Stromal cell of bone marrow (primary cell): ENCODE data around the gene S1PR1.

Experiments used
- DNase-seq: peaks from one replicate; pipeline ENCODE4 v3.0.0-alpha.2; 2012; ENCODE audit warnings: low read depth

S1PR1 gene

GRCh38 chr1:101280049-101280592 lies 43.3 kb downstream of the S1PR1 start:
- no peak for DNase-seq

DNA sequence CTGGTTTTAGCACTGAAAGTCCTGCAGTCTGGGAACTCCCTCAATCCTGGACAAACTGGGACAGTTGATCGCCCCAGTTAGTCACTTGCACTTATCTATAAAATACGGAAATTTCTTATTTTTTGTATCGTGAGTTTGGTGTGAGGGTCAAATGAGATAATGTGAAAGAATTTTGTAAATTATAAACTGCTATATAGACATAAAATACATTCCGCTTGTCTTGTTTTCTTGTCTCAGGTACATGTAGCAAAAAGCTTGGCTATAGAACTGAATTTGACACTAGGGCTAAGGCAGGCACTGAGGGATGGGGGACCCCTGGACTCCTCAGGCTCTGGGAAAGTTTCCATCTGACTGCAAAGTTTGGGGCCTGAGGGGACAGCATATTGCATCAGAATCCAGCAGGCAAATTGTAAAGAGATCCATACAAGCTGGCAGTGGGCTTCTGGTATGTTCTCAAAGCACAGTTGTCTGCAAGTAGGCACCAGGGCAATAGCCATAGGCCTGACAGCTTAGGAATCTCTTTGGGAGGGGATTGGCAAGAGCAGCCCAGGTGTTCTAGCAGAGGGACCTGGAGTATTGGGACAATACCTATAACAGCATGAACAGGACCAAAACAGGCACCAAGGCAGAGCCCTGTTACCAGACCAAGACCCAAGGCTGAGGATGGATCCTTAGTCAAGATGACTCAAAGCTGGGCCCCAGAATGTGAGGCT lies 44.3 kb downstream of the S1PR1 start:
- no peak for DNase-seq

DNA sequence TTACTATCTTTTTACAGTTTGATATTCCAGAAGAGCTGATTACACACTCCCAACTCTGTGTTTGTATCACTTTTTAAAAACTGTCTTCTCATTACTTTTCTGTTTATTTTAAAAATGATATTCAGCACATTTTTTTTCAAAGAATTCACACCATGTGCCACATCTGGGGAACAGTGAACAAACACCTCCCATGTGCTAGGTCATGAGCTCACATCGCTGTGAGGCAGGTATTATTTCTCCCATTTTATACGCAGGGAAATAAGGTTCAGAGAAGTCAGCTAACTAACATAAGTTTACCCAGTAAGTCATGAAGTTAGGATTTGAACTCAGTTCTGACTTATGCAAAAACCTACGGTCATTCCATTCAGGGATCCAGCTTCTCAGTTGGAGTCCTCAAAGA lies 44.9 kb downstream of the S1PR1 start:
- no peak for DNase-seq

GRCh38 chr1:101282314-101283038 lies 45.7 kb downstream of the S1PR1 start:
- no peak for DNase-seq

DNA sequence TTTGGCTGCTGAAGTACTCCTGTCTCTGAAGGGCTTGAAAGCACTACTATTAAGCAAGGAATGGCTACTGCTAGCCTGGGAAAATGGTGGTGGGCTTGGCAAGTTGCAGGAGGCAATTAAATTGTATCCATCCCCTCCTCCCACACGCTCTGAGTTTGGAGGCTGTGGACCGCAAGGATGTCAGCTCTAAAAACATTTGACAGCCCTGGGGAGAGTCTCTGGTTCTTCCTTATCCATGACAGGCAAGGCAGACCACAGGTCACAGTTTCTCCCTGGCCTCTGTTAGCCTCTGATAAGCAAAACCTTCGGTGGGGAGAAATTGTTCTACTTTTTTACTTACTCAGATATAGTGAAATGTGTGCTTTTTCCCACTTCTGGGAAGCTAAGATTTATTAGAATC lies 46.6 kb downstream of the S1PR1 start:
- no peak for DNase-seq

- DNase-seq: no peak
Measured at GRCh38 chr1:101284021-101284420, 47.2 kb downstream of the S1PR1 start.

DNA sequence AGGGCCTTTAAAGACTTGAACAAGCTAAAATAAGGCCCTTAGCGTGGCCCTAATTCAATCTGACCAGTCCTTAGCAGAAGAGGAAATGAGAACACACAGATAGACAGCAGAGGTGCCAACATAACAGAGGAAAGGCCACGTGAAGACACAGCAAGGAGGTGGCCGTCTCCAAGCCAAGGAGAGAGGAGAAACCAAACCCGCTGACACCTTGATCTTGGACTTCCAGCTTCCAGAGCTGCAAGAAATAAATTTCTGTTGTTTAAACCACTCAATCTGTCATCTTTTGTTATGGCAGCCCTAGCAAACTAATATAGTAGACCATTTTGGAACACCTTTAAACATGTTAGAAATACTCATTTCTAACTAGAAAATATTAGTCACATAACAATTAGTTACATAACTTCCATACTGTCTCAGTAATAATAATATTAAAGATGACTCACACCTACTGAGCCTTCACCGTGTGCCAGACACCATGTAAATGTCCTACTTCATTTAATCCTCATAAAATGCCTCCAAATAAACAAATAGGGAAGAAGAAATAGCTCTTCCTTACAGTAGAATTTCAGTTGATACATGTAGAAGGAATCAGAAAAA lies 47.9 kb downstream of the S1PR1 start:
- no peak for DNase-seq

DNA sequence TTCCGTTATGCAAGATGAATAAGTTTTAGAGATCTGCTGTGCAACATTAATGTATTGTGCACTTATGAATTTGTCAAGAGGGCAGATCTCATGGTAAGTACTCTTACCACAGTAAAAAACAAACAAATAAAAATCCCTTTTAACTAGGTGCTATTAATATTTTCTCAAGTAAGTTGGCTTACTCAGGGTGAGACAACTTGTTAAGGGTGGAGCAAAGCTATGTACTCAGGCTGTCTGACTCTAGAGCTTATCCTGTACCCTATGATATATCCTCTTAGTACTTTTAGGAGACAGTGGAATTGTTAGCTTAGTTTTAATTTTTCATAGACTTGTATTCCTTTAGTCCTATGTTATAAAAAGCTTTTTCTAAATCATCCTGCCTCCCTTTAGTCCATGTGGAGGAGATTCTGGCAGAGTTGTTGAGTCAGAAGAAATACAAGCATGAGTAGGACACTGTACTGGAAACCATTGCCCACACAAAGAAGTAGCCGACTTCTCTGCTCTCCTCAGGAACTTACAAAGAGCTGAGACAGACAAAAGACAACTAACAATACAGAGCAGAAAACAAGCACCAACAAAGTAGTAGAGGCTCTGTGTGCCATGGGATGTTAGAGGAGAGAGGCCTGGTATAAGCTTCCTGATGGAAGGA lies 49.2 kb downstream of the S1PR1 start:
- DNase-seq: peak; percentile 22

GRCh38 chr1:101288491-101288944 lies 51.7 kb downstream of the S1PR1 start:
- DNase-seq: peak; percentile 76

DNA sequence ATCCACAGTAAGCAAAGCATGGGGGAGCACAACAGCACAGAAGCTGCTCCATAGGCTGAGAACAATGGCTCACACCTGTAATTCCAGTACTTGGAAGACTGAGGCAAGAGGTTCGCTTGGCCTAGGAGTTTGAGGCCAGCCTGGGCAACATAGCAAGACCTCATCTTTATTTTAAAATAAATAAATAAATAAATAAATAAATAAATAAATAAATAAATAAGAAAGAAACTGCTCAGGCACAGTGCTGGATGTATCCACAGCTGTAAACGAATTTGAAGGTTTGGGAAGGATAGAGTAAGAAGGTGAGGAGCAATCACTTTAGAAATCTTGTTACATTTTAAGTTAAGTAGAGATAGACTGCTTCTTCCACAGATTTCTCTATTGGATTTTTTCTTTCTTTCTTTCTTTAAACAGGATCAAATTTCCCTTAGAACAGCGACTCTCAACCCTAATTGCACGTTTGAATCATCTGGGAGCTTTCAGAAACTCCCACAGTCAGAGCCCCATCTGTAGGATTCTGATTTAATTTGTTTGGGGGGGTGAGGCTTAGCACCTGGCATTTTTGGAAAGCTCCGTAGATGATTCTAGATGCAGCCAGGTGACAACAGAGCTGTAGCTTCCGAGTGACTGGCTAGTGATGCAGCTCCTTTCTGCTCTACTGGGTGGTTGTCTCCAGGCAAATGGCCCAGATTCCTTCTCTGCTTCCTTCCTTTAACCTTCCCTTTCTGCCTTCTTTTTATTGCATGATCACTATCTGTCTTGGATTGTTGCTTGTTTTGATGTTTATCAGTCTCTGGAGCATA lies 53.5 kb downstream of the S1PR1 start:
- DNase-seq: no peak
